H9 (cell line): Measurements from ENCODE around the gene ASB18. TPM values are rescaled to one million over a fixed set of nuclear protein-coding genes. Genes with fewer than 3 reads are reported as not detected.

ENCODE experiments used
- DNase-seq: peaks from one replicate; pipeline ENCODE4 v3.0.0-alpha.2; 2017
- H2AFZ ChIP-seq: one replicate; pipeline ENCODE4 v1.6.1; 2013; ENCODE audit warnings: mild to moderate bottlenecking, low read length, control low read depth, moderate library complexity
- H2AK5ac ChIP-seq: 2 replicates; pipeline ENCODE4 v1.6.1; 2013; ENCODE audit warnings: low read length, control low read depth, mixed read lengths; ENCODE audit not compliant: insufficient read length
- H2BK120ac ChIP-seq: one replicate; pipeline ENCODE4 v1.6.1; 2013; ENCODE audit warnings: low read depth, mild to moderate bottlenecking, low read length, control low read depth, inconsistent platforms; ENCODE audit not compliant: poor library complexity, severe bottlenecking
- H2BK12ac ChIP-seq: 2 replicates; pipeline ENCODE4 v1.6.1; 2013; ENCODE audit warnings: low read length, control low read depth, mixed read lengths, low read depth; ENCODE audit not compliant: insufficient read length
- H2BK15ac ChIP-seq: 2 replicates; pipeline ENCODE4 v1.6.1; 2013; ENCODE audit warnings: low read depth, low read length, control low read depth
- H2BK20ac ChIP-seq: one replicate; pipeline ENCODE4 v1.6.1; 2013; ENCODE audit warnings: low read depth, mild to moderate bottlenecking, low read length, control low read depth, inconsistent platforms; ENCODE audit not compliant: poor library complexity, severe bottlenecking
- H2BK5ac ChIP-seq: 2 replicates; pipeline ENCODE4 v1.6.1; 2013; ENCODE audit warnings: low read length, control low read depth, mixed read lengths; ENCODE audit not compliant: insufficient read length
- H3K14ac ChIP-seq: 2 replicates; pipeline ENCODE4 v1.6.1; 2013; ENCODE audit warnings: low read length, control low read depth; ENCODE audit not compliant: insufficient read depth
- H3K18ac ChIP-seq: 2 replicates; pipeline ENCODE4 v1.6.1; 2013; ENCODE audit warnings: low read depth, mild to moderate bottlenecking, mixed read lengths, low read length, control low read depth; ENCODE audit not compliant: insufficient read length
- H3K23ac ChIP-seq: 2 replicates; pipeline ENCODE4 v1.6.1; 2013; ENCODE audit warnings: low read length, control low read depth, mixed read lengths, low read depth; ENCODE audit not compliant: insufficient read length
- H3K23me2 ChIP-seq: 2 replicates; pipeline ENCODE4 v1.6.1; 2013; ENCODE audit warnings: low read depth, mild to moderate bottlenecking, mixed read lengths, low read length, control low read depth; ENCODE audit not compliant: insufficient read length, poor library complexity, severe bottlenecking
- H3K27ac ChIP-seq: 2 replicates; pipeline ENCODE4 v1.5.1; 2013; ENCODE audit warnings: low read length, control low read depth, mixed read lengths, low read depth; ENCODE audit not compliant: insufficient read length
- H3K27me3 ChIP-seq: 2 replicates; pipeline ENCODE4 v1.6.1; 2013; ENCODE audit warnings: low read length, control low read depth, inconsistent platforms; ENCODE audit not compliant: insufficient read depth
- H3K4ac ChIP-seq: 2 replicates; pipeline ENCODE4 v1.6.1; 2013; ENCODE audit warnings: low read depth, mild to moderate bottlenecking, control low read depth, inconsistent platforms, low read length, moderate library complexity
- H3K4me1 ChIP-seq: 2 replicates; pipeline ENCODE4 v1.6.1; 2013; ENCODE audit warnings: low read length, control low read depth, inconsistent platforms; ENCODE audit not compliant: insufficient read depth
- H3K4me2 ChIP-seq: 2 replicates; pipeline ENCODE4 v1.6.1; 2013; ENCODE audit warnings: low read length, control low read depth, mixed read lengths; ENCODE audit not compliant: insufficient read length, insufficient read depth
- H3K56ac ChIP-seq: 2 replicates; pipeline ENCODE4 v1.6.1; 2013; ENCODE audit warnings: low read depth, mild to moderate bottlenecking, mixed read lengths, low read length, control low read depth; ENCODE audit not compliant: insufficient read length
- H3K79me1 ChIP-seq: 2 replicates; pipeline ENCODE4 v1.6.1; 2013; ENCODE audit warnings: low read depth, mild to moderate bottlenecking, moderate library complexity, low read length, control low read depth, inconsistent platforms; ENCODE audit not compliant: insufficient read depth, poor library complexity, severe bottlenecking
- H3K79me2 ChIP-seq: 2 replicates; pipeline ENCODE4 v1.6.1; 2013; ENCODE audit warnings: low read length, control low read depth, inconsistent platforms; ENCODE audit not compliant: insufficient read depth
- H3K9ac ChIP-seq: 2 replicates; pipeline ENCODE4 v1.6.1; 2013; ENCODE audit warnings: low read length, control low read depth, mixed read lengths; ENCODE audit not compliant: insufficient read length; ENCODE audit errors: extremely low read depth
- H3K9me3 ChIP-seq: one replicate; pipeline ENCODE4 v1.6.1; 2013; ENCODE audit warnings: low read depth, low read length, inconsistent platforms; ENCODE audit not compliant: control insufficient read depth
- H3T11ph ChIP-seq: one replicate; pipeline ENCODE4 v1.6.1; 2013; ENCODE audit warnings: mild to moderate bottlenecking, low read length, control low read depth, inconsistent platforms
- H4K20me1 ChIP-seq: one replicate; pipeline ENCODE4 v1.6.1; 2013; ENCODE audit not compliant: control insufficient read depth, insufficient read length, insufficient read depth
- H4K5ac ChIP-seq: 2 replicates; pipeline ENCODE4 v1.6.1; 2013; ENCODE audit warnings: low read depth, mild to moderate bottlenecking, mixed read lengths, low read length, control low read depth; ENCODE audit not compliant: insufficient read length
- H4K8ac ChIP-seq: replicated peaks from 2 replicates; pipeline ENCODE4 v1.6.1; 2013; ENCODE audit warnings: low read length, control low read depth, mixed read lengths, low read depth; ENCODE audit not compliant: insufficient read length
- H4K91ac ChIP-seq: 2 replicates; pipeline ENCODE4 v1.6.1; 2013; ENCODE audit warnings: low read depth, mild to moderate bottlenecking, moderate library complexity, mixed read lengths, low read length, control low read depth; ENCODE audit not compliant: insufficient read length
- H3K27ac Mint-ChIP-seq, 3 experiments: 2 replicates in 2 of 3; 3 replicates in 1 of 3; pipeline ENCODE4 v1.8.0; 2020 to 2021; ENCODE audit warnings: mixed read lengths in 3 of 3, mild to moderate bottlenecking in 1 of 3, moderate library complexity in 1 of 3
- H3K27me3 Mint-ChIP-seq: 2 replicates; pipeline ENCODE4 v1.8.0; 2021; ENCODE audit warnings: low read depth, mild to moderate bottlenecking, moderate library complexity, mixed read lengths
- H3K36me3 Mint-ChIP-seq, 3 experiments: 2 replicates in 2 of 3; 3 replicates in 1 of 3; pipeline ENCODE4 v1.8.0; 2020 to 2021; ENCODE audit warnings: low read depth in 3 of 3, mixed read lengths in 3 of 3; ENCODE audit not compliant: insufficient read depth in 1 of 3
- H3K4me1 Mint-ChIP-seq, 2 experiments: 2 replicates each; pipeline ENCODE4 v1.8.0; 2020; ENCODE audit warnings: mixed read lengths in 2 of 2
- H3K4me3 Mint-ChIP-seq, 2 experiments: 2 replicates in 1 of 2; 3 replicates in 1 of 2; pipeline ENCODE4 v1.8.0; 2020 to 2021; ENCODE audit warnings: mild to moderate bottlenecking in 2 of 2, mixed read lengths in 2 of 2, moderate library complexity in 1 of 2
- H3K9me3 Mint-ChIP-seq, 2 experiments: 2 replicates in 1 of 2; 3 replicates in 1 of 2; pipeline ENCODE4 v1.8.0; 2020; ENCODE audit warnings: mild to moderate bottlenecking in 2 of 2, mixed read lengths in 2 of 2, moderate library complexity in 1 of 2
- WGBS: extraction: QIAGEN DNeasy Blood & Tissue Kit; methylation state at CpG from one replicate; pipeline ENCODE4 v1.1.7; 2013; ENCODE audit warnings: missing lambda C conversion rate, low lambda C conversion rate, mixed read lengths; ENCODE audit not compliant: insufficient read length; ENCODE audit errors: extremely low coverage; 5-methylcytosine and 5-hydroxymethylcytosine counted together
- total RNA-seq: library from RNA; stranded (reverse); gene quantifications from 2 replicates; pipeline ENCODE4 v1.2.1, GENCODE V29; 2021
- TF ChIP-seq, protein P1 (sequence below): fragments of 200-600 bp; sonication (generic); conservative IDR thresholded peaks from 3 replicates; pipeline ENCODE4 v1.8.0; 2021; ENCODE audit warnings: antibody characterized with exemption, mild to moderate bottlenecking

Gene ASB18
- total RNA-seq, 1 experiment from 2014 or later: not detected

DNA sequence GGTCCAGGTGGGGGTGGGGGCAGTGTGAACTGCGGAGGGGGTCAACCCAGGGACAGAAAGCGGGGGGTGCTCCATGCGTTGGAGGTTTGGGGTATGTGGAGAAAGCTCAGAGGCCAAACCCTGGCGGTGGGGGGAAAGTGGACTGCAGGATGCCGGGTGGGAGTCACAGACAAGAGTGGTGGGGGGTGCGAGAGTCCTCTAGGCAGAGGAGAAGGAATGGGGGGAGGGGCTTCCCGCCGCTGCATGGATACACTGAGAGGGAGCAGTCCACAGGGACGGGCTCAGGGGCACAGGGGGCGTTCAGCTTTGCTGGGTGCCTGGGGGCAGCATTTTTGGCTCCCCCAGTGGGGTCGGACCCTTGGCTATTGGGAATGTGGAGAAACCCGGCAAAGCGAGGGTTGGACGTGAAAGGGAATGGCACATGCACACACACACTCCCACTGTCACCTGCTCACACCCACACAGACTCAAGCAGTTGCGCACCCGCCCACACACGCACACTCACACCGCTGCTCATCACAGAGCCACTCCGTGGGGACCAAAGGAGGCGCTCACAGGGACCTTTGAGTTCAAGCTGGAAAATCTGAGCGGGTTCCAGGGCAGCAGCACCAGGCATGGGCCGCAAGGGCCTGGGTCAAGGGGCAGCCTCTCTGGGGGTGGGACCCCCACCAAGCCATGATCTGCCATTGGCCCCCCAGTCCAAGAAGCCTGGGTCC lies 103.7 kb downstream of the ASB18 start:
- Histone ChIP-seq H3K18ac (no peak overlapping the region), H4K91ac (no peak overlapping the region), H3K27me3 (peaks cover 60% of the 10 kb centered on the region), H2BK5ac (no peak overlapping the region), H3K9ac (no peak overlapping the region), H3T11ph (no peak overlapping the region), H4K8ac (no peak overlapping the region), H2BK120ac (no peak overlapping the region), H3K9me3 (no peaks in the 10 kb centered on the region), H2BK15ac (no peak overlapping the region; the same call in 1 of the 2 replicates), H3K4me2 (no peak overlapping the region), H3K4me1 (peaks cover 4% of the 10 kb centered on the region; the same call in 1 of the 2 replicates), H2BK20ac (no peak overlapping the region), H3K23me2 (peaks cover 10% of the 10 kb centered on the region), H2BK12ac (no peak overlapping the region), H2AFZ (no peak overlapping the region), H3K23ac (no peak overlapping the region), H3K14ac (no peak overlapping the region), H3K4ac (no peak overlapping the region), H3K79me2 (no peaks in the 10 kb centered on the region), H3K27ac (no peak overlapping the region), H2AK5ac (no peak overlapping the region), H4K20me1 (no peaks in the 10 kb centered on the region), H3K56ac (no peak overlapping the region), H3K79me1 (no peaks in the 10 kb centered on the region), H4K5ac (no peak overlapping the region)
- Mint-ChIP-seq H3K27ac (no peak overlapping the region), H3K27me3 (peaks cover 97% of the 10 kb centered on the region), H3K4me3 (peak overlapping the region in 1 of 2 experiments; percentile 42; a peak in 1 of 5 replicates), H3K36me3 (peaks cover 0 to 3% (median 0%) of the 10 kb centered on the region in 3 experiments; a peak in 1 of 7 replicates), H3K4me1 (peaks cover 40 to 42% of the 10 kb centered on the region in 2 experiments), H3K9me3 (no peaks in the 10 kb centered on the region)
- no peak for DNase-seq
- WGBS: no CpG with 5 or more reads among the region's 22 CpGs
- TF ChIP-seq, protein P1, sequence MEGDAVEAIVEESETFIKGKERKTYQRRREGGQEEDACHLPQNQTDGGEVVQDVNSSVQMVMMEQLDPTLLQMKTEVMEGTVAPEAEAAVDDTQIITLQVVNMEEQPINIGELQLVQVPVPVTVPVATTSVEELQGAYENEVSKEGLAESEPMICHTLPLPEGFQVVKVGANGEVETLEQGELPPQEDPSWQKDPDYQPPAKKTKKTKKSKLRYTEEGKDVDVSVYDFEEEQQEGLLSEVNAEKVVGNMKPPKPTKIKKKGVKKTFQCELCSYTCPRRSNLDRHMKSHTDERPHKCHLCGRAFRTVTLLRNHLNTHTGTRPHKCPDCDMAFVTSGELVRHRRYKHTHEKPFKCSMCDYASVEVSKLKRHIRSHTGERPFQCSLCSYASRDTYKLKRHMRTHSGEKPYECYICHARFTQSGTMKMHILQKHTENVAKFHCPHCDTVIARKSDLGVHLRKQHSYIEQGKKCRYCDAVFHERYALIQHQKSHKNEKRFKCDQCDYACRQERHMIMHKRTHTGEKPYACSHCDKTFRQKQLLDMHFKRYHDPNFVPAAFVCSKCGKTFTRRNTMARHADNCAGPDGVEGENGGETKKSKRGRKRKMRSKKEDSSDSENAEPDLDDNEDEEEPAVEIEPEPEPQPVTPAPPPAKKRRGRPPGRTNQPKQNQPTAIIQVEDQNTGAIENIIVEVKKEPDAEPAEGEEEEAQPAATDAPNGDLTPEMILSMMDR: no peak
